GM19467 (cell line): ENCODE measurements around the gene SLC16A9.
"Not testable (repeated sequence)": the region's sequence is repeated elsewhere in the genome, so short reads cannot be mapped to it uniquely, and the experiment has no call there.

Experiments used
- ATAC-seq: cut with Tn5 transposase; IDR thresholded peaks from one replicate; pipeline ENCODE4 v1.9.1; 2021; ENCODE audit warnings: mild to moderate bottlenecking, moderate library complexity; ENCODE audit not compliant: unreplicated experiment

Gene SLC16A9, protein sequence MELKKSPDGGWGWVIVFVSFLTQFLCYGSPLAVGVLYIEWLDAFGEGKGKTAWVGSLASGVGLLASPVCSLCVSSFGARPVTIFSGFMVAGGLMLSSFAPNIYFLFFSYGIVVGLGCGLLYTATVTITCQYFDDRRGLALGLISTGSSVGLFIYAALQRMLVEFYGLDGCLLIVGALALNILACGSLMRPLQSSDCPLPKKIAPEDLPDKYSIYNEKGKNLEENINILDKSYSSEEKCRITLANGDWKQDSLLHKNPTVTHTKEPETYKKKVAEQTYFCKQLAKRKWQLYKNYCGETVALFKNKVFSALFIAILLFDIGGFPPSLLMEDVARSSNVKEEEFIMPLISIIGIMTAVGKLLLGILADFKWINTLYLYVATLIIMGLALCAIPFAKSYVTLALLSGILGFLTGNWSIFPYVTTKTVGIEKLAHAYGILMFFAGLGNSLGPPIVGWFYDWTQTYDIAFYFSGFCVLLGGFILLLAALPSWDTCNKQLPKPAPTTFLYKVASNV

DNA sequence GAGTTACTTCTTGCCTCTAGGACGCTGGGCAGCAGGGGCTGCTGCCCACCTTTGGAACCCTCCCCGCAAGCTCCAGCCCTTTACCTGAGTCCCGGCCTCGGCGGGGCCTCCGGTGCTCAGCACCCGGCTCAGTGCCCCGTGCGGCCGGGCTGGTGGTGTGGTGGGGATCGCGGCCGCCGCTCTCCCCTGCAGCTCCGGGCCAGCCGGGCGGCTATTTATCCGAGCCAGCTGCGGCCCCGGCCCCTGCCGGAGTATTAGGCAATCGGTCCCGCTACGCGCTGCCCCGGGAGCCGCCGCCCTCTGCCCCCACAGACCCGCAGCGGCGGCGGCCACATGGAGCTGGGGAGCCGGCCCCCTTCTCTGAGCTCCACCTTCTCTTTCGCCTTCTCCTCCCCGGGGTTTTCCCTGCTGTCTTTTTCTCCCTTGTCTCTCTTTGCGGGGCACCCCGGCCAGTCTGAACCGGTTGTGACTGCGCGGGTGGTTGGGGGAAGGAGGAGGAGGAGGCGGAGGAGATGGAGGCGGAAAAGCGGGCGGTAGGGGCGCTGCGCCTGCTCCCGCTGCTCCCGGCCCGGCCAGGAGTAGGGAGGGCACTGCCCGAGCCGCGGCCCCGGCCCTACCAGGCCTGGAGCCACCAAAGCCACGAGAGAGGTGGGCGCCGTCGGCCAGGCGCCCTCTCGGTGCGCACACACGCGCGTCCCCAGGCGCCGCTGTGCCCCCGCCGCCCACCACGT, at the start of gene SLC16A9:
Gene SLC16A9 (minus strand): TSS at position 456 of the 731 bp plus-strand sequence. CDS start 25,559 bp downstream, outside the sequence.
- peak; percentile 83 for ATAC-seq

DNA sequence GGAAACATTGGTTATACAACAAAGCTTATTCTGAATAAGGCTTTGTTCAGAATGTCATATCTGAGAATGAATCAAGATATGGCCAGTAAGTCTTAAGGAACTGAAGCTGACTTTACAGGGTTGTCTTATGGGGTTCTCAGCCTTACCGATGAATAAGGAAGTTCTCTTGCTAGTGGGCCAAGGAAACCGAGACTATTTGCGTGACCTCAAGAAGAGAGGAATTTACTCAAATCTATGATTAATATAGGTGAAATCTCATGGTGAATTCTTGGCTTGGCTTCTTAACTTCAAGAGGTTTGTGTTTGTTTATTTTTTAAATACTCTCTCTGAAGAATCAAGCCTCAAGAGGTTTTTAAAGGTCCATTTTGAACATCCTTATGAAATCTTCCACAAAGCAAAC, 48.3 kb upstream of the SLC16A9 start:
- ATAC-seq, result no peak

DNA sequence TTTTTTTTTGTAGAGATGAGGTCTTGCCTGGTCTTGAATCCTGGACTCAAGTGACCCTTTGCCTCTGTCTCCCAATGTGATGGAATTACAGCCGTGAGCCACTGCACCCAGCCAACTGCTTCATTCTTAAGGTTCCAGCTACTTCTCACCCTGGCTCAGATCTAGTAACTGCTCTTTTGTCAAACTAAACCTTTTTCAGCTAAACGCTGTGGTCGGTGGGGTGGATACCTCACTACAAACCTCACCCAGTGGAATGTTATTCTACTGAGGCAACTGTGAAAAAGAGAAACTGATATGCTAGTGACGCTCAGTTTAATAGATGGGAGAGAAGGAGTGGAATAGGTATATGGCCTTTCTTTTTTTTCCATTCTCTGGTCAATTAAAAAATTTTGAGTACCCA, 45.3 kb upstream of the SLC16A9 start:
- no peak for ATAC-seq

DNA sequence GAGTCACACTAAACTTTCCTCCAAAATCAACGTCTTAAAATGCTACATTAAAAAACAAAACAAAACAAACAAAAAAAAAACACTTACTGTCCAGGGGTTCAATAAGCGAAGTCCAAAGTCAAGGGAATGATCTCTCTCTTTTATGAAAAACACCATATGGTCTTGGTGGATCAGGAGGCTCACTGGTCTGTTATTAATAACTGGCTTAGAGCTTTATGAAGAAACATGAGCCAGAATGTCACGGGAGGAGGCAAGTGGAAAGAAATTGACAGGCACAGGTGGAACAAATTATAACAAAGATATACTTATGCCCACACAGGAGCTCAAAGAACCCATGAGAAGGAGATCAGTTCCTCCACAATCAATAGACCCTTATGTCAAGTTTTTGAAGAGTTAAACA, 43.6 kb upstream of the SLC16A9 start, which contains the start of gene MRLN:
Gene MRLN (minus strand): TSS at position 189 of the 400 bp plus-strand sequence.
- ATAC-seq, result no peak

DNA sequence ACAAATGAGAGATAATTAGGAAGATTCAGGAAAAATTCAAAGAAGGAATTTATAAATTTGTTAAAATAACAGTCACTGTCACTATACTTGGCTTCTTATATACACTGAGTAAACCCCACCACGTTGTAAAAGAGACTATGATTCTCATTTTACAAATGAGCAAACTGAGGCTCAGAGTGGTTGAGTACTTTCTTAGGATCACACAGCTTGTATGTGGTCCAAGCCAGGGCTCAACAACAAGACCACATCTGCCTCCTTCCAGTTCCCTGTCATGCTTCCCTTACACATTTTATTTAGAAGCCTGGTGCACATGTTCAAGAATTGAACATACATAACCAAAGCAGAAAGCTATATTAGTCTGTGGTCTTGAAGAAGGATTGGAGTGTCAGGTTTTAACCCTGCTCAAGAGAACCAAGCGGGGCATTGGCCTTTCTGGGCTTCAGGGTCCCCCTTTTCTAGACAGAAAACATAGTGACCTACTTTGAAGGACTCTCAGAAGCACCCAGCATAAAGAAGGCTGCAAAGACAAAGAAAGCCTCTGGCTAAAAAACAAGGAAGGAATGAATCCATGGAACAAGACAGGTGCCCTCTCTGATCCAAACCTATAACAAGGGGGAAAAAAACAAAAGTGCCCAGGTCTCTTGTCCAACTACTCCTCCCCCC, 42.8 kb upstream of the SLC16A9 start:
- ATAC-seq, result no peak

DNA sequence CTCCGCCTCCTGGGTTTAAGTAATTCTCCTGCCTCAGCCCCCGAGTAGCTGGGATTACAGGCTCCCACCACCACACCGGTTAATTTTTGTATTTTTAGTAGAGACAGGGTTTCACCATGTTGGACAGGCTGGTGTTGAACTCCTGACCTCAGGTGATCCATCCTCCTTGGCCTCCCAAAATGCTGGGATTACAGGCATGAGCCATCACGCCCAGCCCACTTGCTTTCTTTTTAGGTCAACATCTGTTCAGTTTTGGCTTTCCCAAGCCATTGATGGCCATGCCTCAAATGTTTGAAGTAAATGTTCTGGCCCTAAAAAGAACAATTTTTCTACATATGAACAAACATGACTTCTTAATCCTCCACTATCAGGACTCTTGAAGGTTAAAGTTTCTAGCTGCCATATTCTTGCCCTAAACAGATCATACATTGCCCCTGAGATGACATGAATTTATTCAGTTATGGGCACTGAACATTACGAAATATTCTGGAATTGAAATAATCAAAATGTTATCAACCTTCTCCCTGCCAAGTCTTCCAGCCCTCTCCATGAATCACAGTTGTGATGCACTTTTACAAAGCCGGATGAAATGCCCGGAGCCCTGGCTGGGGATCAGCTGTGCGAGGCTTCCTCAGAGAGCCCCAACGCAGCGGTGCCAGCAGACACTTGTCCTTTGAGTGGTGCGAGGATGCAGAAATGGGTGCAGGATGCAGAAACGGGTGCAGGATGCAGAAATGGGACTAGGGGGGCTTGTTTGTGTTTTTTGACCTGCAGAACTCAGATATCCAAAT, 40.7 kb upstream of the SLC16A9 start:
- no peak for ATAC-seq

DNA sequence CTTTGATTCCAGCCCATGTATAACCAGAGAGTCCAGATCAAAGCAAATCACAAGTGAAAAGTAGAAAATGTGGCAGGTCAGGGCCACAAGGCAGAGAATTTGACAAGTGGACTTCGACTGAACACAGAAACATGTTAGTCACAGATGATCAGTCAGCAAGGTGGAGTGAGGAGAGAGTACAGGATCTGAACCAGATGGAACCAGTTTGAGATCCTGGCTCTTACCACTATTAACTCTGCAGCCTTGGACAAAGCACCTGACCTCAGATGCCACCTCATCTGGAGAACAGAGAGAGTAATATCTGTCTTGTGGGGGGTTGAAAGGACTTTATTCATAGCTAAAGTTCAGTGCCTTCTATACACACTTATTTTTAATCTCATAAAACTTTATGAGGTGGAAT, 39.2 kb upstream of the SLC16A9 start:
- ATAC-seq, result no peak

DNA sequence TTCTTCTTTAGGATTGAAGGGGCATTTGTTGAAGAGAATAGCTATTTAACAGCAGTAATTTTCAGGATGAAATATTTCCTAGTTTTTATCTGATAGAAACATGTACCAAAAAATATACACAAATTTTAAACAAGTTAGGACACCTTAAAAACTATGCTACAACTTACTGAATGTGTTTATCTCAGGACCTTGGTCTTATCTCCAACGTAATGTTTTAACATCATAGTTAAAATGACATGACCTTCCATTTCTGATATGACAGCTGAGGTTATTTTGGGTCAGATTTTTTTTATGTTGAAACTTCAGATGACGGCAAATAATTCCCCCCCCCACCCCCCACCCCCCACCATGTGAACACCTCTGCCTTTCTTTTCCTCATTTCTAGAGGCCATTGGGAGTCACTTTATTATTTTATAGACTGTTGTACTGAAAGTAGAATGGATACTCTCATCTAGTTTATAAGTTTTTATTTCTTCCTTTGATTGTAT, 35.6 kb upstream of the SLC16A9 start:
- ATAC-seq, result no peak

DNA sequence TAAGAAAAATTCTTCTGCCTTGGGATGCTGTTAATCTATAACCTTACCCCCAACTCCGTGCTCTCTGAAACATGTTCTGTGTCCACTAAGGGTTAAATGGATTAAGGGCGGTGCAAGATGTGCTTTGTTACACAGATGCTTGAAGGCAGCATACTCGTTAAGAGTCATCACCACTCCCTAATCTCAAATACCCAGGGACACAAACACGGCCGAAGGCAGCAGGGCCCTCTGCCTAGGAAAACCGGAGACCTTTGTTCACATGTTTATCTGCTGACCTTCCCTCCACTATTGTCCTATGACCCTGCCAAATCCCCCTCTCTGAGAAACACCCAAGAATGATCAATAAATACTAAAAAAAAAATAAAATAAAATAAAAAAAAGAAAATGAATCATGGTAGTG, 35.1 kb upstream of the SLC16A9 start:
- ATAC-seq, result not testable (repeated sequence)

DNA sequence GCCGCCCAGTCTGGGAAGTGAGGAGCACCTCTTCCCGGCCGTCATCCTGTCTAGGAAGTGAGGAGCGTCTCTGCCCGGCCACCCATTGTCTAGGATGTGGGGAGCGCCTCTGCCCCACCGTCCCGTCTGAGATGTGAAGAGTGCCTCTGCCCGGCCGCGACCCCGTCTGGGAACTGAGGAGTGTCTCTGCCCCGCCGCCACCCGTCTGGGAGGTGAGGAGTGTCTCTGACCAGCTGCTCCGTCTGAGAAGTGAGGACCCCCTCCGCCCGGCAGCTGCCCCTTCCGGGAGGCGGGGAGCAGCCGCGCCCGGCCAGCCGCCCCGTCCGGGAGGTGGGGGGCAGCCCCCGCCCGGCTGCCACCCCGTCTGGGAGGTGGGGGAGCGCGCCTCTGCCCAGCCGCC, 34.5 kb upstream of the SLC16A9 start:
- ATAC-seq, result not testable (repeated sequence)

DNA sequence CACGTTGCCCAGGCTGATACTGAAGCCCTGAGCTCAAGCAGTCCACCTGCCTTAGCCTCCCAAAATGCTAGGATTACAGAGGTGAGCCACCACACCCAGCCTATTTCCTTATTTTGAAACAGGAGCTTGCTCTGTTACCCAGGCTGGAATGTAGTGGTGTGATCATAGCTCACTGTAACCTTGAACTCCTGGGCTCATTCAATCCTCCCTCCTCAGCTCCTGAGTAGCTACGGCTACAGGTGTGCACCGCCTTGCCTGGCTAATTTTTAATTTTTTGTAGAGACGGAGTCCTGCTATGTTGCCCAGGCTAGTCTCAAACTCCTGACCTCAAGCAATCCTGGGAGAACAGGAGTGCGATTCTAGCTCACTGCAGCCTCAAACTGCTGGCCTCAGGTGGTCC, 31.9 kb upstream of the SLC16A9 start:
- ATAC-seq, result no peak

DNA sequence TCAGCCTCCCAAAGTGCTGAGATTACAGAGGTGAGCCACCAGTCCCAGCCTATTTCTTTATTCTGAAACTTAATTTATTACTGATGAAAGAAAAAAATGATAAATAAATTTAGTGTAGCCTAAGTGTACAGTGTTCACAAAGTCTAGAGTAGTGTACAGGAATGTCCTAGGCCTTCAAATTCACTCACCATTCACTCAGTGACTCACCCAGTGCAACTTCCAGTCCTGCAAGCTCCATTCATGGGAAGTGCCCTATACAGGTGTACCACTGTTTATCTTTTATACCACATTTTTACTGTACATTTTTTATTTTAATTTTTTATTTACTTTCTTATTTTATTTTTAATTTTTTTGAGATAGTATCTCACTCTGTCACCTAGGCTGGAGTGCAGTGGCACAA, 31.4 kb upstream of the SLC16A9 start:
- ATAC-seq, result no peak

DNA sequence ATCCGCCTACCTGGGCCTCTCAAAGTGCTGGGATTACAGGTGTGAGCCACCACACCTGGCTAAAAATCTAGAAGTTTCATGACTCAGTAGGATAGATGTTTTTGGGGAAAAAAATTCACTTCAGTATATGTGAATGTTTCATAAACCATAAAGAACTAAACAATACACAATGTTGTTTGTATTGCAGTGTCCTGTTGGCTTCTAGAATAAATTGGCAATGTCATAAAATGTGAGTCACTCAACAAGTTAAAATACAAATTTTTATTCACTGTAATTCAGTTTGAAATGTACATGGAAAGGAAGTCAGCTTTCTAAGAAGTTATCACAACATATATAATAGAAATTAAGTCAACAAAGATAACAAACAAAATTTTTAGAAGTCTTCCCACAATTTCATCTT, 27.1 kb upstream of the SLC16A9 start:
- no peak for ATAC-seq

DNA sequence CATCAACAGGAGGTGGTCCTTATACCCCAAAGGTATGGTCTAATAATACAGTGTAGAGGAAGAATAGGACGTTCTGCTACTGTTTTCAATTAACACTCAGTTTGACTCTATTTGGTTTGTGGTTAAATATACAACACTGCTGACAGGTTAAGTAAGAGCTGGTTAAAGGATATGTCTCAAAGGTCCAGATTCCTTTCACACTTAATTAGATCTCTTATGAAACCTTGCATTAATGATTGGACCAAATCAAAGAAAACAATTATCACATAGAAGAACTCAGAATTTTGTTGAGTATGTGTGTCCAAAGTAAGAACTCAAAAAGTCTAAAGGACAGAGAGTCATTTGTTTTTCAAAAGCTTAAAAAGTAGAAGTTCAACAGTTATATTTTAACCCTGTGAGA, 25.6 kb upstream of the SLC16A9 start:
- ATAC-seq, result no peak

DNA sequence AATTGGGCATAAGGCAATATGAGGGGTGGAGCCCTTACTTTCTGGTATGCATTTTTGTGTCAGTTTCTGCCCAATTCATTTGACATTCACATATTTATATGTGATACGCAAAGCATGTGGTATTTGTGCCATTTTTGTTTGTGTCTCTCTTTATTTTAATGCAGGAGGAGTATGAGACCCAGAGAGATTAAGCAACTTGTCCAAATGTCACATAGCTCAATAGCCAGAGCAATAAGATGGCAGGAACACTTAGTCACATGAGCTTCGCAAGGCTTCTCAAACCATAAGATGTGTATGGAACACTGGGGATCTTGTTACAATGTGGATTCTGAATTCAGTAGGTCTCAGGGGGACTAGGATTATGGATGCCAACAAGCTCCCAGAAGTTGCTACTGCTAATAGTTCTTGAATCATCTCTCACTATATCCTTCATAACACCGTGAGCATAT, 24.4 kb upstream of the SLC16A9 start:
- no peak for ATAC-seq

DNA sequence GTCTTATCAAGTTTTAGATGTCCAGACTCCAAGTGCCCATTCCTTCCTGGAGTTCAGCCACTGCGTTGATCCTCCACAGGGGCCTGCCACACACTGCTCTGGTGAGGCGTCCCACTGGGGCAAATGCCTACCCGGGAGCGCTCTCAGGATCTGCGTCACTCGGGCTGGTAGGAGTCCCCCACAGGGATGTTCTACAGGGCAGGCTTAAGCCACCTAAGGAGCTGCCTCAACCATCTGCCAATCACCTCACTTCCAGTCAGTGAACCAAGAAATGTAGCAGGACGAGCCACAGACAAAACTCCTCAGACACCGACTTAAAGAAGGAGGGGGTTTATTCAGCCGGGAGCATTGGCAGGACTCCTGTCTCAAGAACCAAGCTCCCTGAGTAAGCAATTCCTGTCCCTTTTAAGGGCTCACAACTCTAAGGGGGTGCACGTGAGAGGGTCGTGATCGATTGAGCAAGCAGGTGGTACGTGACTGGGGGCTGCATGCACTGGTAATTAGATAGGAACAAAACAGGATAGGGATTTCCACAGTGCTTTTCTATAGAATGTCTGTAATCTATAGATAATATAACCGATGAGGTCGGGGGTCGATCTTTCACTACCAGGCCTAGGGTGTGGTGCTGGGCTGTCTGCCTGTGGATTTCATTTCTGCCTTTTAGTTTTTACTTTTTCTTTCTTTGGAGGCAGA, 23.8 kb upstream of the SLC16A9 start:
- not testable (repeated sequence) for ATAC-seq

DNA sequence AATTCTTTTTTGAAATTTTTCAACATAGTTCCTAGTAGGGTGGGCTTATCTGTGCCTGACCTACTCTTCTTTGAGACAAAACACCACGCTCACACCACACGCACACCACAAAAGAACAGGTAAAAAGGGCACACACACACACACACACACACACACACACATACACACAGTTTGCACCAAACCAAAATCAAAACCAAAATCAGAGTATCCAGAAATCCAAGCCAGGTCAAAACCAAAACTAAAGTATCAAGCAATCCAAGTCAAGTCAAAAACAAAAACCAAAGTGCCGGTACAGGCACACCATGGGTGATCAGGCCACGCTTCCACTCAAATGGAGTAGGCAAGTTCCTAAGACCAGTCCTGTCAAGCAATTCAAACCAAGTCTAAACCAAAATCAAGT, 23.2 kb upstream of the SLC16A9 start:
- ATAC-seq, result not testable (repeated sequence)

DNA sequence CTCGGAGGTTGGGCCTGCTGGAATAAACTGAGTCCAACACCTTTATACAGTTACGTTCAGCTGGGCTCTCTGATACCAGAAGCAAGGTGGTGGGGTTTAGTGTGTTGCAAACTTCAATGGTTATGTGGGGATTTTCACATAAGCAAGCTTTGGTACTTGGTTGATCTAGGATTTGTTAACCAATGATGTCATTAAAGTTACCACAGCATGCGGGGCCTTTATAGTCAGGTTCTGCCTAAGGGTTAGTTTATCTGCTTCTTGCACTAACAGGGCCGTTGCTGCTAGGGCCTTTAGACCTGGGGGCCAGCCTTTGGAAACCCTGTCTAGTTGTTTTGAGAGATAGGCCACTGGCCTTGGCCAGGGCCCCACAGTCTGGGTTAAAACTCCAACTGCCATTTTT, 19.5 kb upstream of the SLC16A9 start:
- ATAC-seq, result not testable (repeated sequence)

DNA sequence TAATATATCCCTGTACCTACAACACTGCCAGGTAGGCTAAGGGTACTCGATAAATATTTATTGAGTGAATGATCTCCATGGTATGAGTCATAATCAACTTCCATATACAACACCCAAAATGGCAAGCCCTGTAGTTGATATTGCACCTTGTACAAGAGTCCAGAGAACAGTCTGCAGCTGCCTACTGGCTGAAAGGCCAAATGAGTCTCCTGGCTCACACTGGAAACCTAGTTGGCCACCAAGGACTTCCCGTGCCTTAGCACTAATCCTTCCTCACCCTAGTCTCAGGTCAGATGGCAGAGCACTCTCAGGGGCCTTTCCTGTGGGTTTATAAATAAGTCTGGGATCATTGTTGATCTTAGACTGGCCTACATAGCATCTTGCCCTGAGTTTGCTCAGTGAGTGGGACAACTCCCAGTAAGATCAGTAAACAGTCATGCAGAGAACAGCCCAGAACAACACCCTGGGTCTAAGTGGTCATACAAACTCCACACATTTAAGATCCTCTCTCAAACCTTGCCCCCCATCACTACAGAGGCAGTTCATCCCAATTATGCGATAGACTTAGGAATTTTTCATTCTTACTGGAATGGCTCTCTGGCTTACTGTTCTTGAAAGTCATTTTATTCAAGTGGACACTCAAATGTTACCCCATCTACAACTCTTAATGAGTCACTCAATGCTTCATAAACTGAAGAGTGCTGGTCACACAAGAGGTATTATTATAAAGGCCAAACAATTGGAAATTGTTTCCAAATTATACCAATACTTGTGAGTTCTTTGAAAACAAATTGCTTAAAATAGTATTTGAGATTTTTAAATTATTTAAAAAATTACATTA, 14.7 kb upstream of the SLC16A9 start:
- no peak for ATAC-seq
